ENCODE results near the gene MXD4. TPM values are rescaled to one million over a fixed set of nuclear protein-coding genes. Genes with fewer than 3 reads are reported as not detected.

MXD4 gene
- total RNA-seq, 1 experiment from 2014 or later, result 22.1 TPM

DNA sequence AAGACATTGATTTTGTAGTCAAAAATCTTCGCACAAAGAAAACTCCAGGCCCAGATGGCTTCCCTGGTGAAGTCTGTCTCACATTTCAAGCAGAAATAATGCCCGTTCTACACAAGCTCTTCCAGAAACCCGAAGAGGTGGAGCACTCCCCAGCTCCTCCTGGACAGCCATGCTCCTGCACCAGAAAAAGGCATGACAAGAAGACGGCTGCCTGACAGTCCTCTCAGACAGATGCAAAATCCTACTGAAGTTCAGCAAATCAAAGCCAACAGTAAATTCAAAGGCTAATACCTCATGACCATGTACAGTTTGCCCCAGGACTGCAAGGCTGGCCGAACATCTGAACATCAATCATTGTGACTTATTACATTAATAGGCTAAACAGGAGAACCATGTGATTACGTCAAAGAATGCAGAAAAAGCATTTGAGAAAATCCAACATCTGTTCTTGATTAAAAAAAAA is 30.8 kb upstream of the MXD4 start:
- DNase-seq (ENCODE audit: low spot score), result no peak

DNA sequence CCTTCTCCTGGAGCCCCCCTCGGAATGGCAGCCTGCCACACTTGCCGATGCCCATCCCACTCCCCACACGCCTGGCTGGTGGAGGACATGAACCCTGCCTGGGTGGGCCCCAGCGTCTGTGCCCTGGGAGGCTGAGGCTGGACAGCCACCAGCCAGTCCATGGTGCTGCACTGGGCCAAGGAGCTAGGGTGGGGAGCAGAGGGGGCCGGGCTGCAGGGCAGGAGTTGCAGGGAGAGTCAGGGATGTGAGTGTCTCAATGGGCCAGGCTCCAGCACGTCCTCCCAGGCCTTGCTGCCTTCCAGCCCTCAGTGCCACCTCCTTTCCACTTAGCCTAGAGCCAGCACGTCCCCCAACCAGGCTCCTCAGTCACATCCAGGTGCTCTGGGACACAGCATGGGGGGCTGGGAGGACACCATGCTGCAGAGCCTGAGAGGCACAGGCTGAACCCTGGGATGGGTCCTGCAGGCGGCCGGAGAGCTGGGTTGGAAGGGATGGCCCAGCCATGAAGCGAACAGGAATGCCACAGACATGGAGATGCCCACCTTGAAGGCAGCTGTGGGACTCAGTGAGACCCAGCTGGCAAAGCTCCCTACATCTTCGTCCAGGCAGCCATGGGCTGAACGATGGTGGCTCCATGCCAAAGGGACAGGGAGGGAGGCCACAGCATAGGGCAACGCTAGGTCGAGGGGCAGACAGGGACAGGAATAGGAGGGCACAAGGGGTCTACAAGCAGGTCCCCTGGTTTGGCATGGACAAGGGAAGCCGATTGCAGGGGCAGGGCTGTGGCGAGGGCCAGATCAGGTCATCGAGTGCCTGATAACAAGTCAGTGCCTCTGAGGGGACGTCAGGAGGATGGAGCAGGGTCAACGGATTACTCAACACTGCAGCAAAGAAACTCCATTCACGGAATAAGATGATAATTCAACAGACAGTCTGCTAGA is 30.1 kb upstream of the MXD4 start:
- DNase-seq (ENCODE audit: low spot score), result no peak

DNA sequence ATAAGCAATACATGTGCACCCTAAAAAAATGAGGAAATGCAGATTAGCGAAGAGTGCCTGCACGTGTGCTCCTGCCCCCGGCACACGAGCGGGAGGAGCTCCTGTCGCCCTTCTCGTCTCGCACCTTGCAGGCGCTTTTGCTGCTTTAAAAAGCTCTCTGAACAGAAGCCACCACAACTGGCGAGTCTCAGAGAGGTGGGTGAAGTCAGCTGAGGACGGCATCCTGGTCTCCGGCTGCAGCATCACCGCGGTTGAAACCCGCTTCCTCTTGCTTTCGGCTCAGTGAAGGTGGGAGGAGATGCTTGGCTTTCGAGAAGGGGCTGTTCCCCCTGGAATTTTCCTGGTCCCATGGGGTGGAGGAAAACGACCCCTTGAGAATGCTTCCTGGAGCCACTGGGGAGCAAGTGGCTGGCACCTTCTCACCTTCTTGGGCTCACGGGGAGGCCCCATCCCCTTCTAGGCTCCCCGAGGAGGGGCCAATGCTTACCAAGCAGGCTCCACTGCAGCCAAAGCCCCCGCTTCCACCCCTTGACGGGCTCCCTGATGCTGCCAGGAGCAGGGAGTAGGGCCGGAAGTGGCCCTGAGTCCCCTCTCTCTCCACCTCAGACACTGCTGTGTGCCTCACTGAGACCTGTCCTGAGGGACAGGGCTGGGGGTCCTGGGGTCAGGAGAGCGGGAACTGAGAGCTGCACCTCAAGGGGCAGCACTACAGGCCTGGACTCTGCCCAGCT is 29.2 kb upstream of the MXD4 start:
- DNase-seq (ENCODE audit: low spot score), result no peak

DNA sequence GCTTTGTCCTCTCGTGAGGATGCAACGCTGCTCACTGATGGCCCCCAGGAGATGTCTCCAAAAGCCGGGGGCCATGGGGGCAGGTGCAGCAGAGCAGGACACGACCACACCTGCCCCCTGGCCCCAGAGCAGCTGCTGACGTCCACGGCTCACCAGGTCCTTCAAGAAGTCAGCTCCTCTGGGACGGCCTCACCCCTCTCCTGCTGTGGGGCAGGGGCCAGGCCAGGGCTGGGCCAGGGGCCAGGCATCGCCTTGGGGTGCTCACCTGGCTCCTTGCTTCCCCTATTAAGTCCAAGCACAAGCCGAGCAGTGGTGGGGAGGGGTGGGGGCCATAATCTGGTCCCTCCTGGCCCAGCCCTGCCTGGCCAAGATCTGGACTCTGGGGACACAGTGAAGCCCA is 28.6 kb upstream of the MXD4 start:
- DNase-seq (ENCODE audit: low spot score), result no peak

DNA sequence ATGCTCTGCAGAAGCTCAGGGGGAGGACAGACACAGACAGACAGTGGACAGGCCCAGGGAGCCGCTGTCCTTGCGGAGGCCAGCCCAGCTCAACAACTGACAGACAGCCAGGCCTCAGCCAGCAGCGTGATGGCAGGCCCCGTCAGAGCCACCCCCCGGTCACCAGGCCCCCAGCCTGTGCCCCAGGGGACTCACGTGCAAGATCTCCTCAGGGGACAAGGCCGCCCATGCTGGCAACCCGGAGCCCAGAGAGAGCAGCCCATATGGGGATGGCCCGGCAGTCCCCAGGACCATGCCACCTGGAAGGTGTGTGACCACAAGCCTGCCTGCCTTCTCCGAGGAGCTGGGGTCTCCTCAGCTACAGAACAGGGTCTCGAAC is 28.0 kb upstream of the MXD4 start:
- no peak for DNase-seq (ENCODE audit: low spot score)

DNA sequence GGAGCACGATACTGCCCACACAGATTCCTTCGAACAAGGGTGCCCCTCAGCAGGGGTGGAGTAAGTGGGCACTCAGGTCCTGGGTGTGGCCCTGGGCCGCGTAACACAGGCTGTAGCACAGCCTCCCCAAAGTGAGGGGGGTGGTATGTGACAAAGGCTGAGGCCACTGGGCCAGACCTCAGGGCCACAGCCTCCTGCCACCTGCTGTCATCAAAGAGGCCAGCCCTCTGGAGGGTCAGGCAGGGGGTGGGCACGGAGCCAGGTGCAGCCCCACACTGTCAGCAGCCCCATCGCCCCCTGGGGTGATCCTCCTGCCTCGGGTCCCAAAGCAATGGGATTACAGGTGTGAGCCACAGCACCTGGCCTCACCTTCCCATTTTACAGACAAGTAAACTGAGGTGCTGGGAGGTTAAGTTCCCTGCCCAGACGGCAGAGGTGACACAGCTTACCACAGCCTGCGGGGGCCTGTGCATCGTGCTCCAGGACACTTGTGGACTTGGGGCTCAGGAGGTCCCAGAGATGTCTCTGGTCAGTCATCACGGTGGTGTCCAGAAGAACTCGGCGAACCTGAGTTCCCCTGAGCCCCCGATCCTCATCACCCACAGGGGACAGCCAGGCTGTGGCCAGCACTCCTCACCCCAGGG is 27.5 kb upstream of the MXD4 start:
- DNase-seq (ENCODE audit: low spot score), result no peak

DNA sequence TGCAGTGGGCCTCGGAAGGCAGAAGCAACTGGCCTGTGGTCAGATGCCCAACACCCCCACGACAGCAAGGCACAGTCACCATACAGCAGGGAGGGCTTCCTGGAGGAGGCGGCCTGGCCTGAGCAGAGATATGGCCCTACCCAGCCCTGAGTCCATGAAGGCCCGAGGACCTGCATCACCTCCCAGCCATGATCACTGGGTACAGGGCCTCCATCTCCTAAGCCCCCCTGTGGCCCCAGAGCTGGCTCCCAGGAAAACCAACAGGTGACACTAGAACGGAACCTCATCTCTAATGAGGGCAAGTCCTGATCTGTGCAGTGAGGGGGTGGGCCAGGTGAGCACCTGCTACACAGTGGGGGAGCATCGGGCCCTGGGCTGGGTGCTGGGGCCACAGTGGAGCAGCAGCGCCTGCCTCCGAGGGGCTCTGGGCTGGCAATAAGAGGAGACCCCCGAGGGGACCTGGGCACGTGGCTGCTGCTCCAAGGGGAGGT is 26.2 kb upstream of the MXD4 start:
- DNase-seq (ENCODE audit: low spot score), result no peak

DNA sequence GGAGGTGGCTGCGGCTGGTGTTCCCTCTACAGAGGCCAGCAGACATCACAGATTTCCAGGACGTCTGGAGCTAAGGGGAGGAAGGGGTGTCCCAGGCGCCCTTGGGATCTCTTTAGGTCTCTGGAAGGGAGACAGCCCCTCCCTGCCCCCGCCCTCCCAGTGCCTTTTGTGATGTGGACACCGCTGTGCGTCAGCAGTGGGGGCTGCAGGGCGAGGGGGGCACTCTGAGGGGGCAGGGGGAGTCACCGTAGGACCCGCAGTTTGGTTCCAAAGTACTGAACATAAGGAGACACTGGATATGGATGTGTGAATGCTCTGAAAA is 25.6 kb upstream of the MXD4 start:
- DNase-seq (ENCODE audit: low spot score), result no peak

DNA sequence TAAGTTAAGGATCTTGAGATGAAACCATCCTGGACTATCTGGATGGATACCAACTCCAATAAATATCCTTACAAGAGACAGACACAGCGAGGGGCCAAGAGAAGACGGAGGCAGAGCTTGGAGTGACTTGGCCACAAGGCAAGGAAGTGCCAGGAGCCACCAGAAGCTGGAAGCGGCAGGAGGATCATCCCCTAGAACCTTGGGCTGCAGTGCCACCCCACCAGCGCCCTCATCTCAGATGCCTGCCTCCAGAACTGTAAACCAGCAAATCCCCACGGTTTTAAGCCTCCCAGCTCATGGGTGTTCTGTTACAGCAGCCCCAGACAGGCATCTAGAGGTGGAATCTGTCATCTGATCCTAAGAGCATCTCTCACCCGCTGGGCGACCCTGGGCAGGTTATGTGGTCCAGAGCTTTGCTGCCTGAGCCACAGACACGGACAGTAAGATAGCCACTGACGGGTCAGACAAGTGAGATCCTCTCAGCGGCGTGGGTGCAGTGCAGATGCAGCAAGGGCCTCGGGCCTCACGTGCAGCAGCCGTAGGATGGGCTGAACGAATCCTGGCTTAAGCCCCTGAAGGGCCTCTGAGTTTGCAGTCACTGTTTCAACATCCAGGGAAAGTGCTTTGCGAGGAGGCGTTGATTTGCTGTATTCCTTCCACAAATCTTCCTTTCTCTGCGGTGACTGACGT is 25.1 kb upstream of the MXD4 start:
- DNase-seq (ENCODE audit: low spot score), result no peak

DNA sequence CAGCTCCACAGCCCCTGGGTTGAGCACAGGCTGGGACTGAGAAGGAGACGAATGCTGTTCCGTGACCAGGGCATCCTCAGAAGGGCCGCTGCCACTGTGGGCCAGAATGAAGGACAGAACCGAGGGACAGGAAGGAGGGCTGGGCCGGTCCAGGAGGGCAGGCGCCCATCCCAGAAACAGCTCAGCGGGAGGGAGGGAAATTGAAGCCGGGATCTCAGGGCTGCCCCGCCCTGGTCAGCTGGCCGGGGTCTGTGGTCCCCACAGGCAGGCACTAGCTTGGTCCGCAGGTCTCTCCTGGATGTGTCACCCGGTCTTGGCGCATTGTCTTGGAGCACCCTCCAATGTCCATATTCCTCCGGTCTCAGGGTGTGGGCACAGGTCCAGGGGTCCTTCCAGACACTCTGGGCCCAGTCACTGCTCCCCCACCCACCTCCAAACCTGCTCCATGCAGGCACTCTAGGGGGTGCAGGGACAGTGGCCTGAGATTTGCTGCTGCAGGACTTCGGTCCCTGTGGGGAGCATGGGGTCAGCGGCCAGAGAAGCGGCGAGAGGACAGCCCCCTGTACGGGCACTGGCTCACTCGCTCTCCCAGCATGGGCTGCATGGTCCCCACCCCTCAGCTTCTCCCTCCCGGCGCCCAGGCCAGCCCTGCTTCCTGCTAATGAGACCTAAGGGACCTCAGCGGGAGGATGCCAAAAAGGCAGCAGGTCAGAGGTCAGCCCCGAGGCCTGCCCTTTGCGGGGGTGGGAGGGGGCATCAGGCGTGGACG is 23.9 kb upstream of the MXD4 start:
- no peak for DNase-seq (ENCODE audit: low spot score)

DNA sequence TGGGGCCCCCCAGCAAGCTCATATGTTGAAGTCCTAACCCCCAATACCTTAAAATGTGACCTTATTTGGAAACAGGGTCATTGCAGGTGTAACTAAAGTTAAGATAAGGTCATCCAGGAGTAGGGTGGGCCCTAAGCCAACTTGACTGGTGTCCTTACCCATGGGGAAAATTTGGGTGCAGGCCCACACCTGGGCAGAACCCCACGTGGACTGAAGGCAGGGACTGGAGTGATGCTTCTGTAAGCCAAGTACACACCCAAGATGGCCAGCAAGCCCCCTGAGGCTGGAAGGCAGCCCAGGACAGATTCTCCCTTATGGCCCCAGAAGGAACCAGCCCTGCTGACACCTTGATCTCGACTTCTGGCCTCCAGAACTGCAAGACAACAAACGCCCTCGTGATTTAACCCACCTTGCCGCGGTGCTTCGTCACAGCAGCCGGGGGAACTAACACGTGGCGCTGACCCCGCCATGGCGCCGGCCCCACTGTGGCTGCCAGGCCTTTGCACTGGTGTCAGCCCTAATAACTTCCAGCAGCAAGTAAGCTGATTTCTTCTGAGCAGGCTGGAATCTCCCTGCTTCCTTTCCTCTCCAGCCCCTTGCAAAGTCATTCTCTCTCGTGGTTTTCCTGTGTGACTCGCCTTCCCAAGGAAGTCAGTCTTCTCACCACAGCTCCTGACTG is 23.2 kb upstream of the MXD4 start:
- DNase-seq (ENCODE audit: low spot score), result no peak

DNA sequence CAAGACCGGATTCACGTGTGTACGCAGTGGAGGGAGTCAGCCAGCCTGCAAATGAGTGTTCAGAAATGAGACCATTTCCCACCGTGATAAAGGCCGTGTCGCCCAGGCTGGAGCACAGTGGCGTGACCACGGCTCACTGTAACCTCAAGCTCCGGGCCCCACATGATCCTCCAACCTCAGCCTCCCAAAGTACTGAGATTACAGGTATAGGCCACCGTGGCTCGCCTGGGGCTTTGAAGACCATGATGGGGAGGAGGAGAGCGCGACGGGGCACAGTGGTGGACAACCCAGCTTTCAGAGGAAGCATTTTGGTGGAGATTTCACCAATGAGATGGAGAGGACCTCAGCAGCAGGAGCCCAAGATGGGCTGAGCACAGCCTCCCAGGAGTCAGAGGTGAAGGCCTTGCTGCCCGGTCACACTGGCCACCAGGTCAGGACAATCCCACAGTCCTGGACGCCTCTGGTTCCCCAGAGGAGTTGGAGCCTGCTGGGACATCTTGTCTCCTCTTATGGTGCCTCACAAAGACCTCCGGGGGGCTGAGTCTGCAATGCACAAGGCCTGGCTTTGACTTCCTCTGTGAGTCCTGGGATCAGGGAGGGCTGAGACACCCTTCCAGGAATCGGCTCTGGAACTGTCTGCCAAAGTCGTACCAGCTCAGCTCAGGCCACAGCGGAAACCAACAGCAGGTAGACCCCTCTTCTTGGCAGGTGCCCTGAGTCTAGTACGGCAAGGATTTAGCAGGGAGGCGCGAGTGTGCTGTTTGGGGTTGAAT is 22.4 kb upstream of the MXD4 start:
- DNase-seq (ENCODE audit: low spot score), result no peak

DNA sequence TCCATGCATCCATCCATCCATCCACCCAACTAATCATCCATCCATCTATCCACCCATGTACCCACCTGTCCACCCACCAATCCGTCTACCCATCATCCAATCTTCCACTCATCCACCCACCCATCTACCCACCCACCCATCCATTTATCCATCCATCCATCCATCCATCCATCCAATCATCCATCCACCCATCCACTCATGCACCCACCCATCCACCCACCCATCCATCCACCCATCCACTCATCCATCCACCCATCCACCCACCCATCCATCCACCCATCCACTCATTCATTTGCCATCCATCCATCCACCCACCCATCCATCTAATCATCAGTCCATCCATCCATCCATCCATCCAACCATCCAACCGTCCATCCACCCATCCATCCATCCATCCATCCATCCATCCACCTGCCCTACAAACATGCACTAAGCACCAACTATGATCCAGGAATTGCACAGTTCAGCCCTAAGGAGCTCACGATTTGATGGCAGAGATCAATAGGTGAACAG is 21.3 kb upstream of the MXD4 start:
- DNase-seq (ENCODE audit: low spot score), result no peak

DNA sequence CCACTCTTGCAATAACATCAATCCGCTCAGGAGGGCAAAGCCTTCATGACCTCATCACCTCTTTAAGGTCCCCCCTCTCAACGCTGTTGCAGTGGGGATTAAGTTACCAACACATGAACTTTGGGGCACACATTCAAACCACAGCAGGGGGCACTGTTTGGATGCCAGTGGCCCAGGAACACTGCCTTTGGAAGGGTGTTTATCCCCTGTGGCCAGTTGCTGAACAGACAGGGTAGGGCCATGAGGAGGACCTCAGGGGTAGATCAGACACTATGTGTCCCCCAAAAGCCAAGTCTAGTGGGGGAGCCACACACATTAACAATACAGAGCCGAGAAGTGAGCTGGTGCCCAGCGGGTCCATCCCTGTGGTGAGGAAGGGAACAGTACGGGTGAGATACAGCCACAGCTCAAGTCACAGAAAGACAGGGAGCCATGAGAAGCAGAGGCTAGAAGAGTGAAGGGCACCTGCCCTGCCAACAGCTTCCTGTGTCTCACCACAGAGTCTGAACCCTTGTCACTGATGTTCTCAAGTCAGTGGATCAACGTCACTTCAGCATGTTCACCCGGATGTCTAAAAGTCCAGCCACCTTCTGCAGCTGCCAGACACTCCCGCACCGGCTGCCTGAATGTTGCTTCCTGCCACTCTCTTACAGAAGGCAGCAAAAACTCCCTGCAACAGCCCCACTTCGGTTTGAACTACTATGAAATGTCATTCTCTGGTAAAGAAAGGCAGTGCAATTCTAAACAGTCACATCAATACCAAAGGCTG is 19.9 kb upstream of the MXD4 start:
- DNase-seq (ENCODE audit: low spot score), result no peak

DNA sequence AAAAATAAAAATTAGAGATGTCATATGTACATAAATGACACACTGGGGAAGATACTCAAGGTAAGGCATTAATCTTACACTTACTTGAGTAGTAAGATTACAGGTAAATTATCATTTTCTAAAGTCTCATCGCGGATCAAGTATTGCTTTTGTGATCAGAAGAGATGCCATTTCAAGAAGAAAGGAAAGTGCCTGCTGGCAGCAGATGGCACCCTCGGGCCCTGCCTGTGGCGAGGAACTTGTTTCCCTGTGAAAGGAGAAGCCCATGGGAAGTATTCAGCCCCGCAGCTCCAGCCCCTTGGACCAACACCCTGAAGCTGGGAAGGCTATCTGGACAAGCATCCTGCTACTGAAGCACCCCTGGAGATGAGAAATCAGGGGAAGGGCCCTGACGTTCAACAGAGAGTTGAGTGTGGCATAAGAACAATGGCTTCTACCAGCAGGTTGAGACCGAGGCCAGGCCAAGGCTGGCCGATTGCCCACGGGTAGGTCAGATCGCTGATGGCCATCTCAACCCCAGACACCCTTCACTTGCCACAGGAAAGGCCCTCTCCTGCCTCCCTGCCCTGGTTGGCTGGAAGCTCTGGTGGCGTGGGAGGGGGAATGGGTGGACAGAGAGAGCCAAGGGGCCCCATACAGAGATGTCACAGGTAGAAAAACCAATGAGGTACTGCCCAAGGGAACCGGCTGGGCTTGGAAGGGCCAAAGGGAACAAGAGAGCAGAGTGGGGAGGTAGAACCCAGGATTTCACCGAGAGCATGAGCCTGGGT is 18.8 kb upstream of the MXD4 start:
- no peak for DNase-seq (ENCODE audit: low spot score)

DNA sequence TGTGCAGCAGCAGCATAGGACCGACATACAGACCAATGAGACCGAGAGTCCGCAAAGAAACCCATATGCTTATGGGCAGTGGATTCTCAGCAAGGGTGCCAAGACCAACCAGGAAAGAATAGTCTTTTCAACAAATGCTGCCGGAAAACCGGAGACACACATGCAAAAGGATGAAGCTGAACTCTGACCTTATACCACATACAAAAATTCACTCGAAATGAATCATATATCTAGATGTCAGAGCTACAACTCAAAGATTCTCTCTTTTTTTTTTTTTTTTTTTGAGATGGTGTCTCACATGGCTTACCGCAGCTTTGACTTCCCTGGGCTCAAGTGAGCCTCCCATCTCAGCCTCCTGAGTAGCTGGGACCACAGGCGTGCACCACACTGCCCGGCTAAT is 16.0 kb upstream of the MXD4 start:
- DNase-seq (ENCODE audit: low spot score), result no peak

DNA sequence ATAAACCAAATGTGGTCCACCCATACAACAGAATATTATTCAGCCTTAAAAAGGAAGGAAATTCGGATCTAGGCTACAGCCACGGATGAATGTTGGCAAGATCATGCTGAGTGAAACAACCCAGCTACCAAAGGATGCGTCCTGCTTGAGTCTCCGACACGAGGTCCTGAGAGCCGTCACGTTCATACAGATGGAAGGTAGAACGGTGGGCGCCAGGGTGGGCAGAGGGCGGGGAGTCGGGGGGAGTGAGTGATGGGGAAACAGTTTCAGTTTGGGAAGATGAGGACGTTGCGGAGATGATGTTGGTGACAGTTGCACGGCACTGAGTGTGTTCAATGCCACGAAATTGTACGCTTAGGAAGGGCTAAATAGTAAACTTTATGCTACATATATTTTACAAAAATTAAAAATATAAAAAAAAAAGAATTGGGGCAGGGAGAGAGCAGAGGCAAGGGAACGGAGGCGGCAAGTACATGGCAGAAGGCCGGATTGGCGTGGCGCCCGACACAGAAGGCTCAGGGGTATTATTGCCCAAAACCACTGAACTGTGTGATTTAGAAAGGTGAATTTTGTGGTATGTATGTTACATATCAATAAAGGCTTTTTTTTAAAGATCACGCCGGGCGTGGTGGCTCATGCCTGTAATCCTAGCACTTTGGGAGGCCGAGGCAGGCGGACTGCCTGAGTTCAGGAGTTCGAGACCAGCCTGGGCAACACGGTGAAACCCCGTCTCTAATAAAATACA is 14.8 kb upstream of the MXD4 start:
- DNase-seq (ENCODE audit: low spot score), result no peak

All from H4 (cell line).